Tibial nerve (tissue), 4 donors: ENCODE measurements around the gene TATDN2. TPM values are rescaled to one million over a fixed set of nuclear protein-coding genes. Genes with fewer than 3 reads are reported as not detected.

Experiments used
- DNase-seq, 2 donors: peaks; one replicate each; pipeline ENCODE4 v3.0.0-alpha.2; 2019; ENCODE audit warnings: low spot score in 2 of 2
- H3K27ac ChIP-seq, 4 donors: fragments of 200-600 bp; sonication (generic) in 3 of 4; one replicate each; pipeline ENCODE4 v1.5.1; 2017 to 2019; ENCODE audit warnings: mild to moderate bottlenecking in 1 of 4
- H3K27me3 ChIP-seq, 2 donors: fragments of 200-600 bp; sonication (generic) in 1 of 2; one replicate each; pipeline versions ENCODE4 v1.5.1 to v1.6.0; 2017 to 2019
- H3K36me3 ChIP-seq, 3 donors: fragments of 200-600 bp; sonication (generic); one replicate each; pipeline ENCODE4 v1.5.1; 2018 to 2019
- H3K4me1 ChIP-seq, 4 donors: fragments of 200-600 bp; sonication (generic) in 3 of 4; one replicate each; pipeline ENCODE4 v1.5.1; 2017 to 2019
- H3K4me3 ChIP-seq, 4 donors: fragments of 200-600 bp; sonication (generic) in 3 of 4; one replicate each; pipeline ENCODE4 v1.5.1; 2017 to 2019; ENCODE audit warnings: mild to moderate bottlenecking in 1 of 4, moderate library complexity in 1 of 4
- H3K9me3 ChIP-seq, 4 donors: fragments of 200-600 bp; sonication (generic) in 3 of 4; one replicate each; pipeline ENCODE4 v1.5.1; 2017 to 2019
- CTCF ChIP-seq, 5 experiments: fragments of 200-600 bp in 3 of 5; fragments of 450-650 bp in 2 of 5; sonication (generic) in 3 of 5; IDR thresholded peaks; one replicate each; pipeline ENCODE4 v1.5.1; 2016 to 2019; ENCODE audit warnings: antibody characterized with exemption in 5 of 5, mild to moderate bottlenecking in 3 of 5, moderate library complexity in 2 of 5
- EP300 ChIP-seq, 2 donors: sonication (generic); formaldehyde crosslinking; IDR thresholded peaks; one replicate each; pipeline ENCODE4 v1.6.1; 2017; ENCODE audit warnings: antibody characterized with exemption in 2 of 2, mild to moderate bottlenecking in 1 of 2
- POLR2A ChIP-seq, 2 donors: fragments of 450-650 bp; IDR thresholded peaks; one replicate each; pipeline ENCODE4 v1.6.1; 2017; ENCODE audit warnings: antibody characterized with exemption in 2 of 2, mild to moderate bottlenecking in 2 of 2, moderate library complexity in 2 of 2
- WGBS, 2 donors: methylation state at CpG; one replicate each; pipeline ENCODE4 v1.1.5; 2018; 5-methylcytosine and 5-hydroxymethylcytosine counted together
- total RNA-seq, 4 donors: library from RNA; depleted of rRNA; stranded (reverse); fragments of >200 nt; gene quantifications; one replicate each; pipeline ENCODE4 v1.1.0, GENCODE V29; 2016

The TATDN2 gene
- total RNA-seq, 4 donors from 2014 or later = 21.2 to 28.9 (median 28.5) TPM

GRCh38 chr3:10277115-10277625, 28.9 kb downstream of the TATDN2 start:
- no peak for TF ChIP-seq CTCF (IDR thresholded peaks at IDR 0.05)
- TF ChIP-seq EP300 (IDR thresholded peaks at IDR 0.05) = no peak
- TF ChIP-seq POLR2A (IDR thresholded peaks at IDR 0.05) = no peak
- no peak for DNase-seq

GRCh38 chr3:10278501-10278900, 30.2 kb downstream of the TATDN2 start:
- WGBS, 2 donors = 100% methylated on average over 1 of the region's 1 CpG
- no peak for TF ChIP-seq EP300 (IDR thresholded peaks at IDR 0.05)
- no peak for TF ChIP-seq POLR2A (IDR thresholded peaks at IDR 0.05)
- TF ChIP-seq CTCF (IDR thresholded peaks at IDR 0.05) = no peak

More at GRCh38 chr3:10277115-10277625, 28.9 kb downstream of the TATDN2 start:
- H3K36me3 ChIP-seq = peaks cover 0 to 68% (median 29%) of the 10 kb centered on the region in 3 donors
- no peak overlapping the region for H3K27ac ChIP-seq
- no peaks in the 10 kb centered on the region for H3K9me3 ChIP-seq
- no peaks in the 10 kb centered on the region for H3K27me3 ChIP-seq
- WGBS, 2 donors = 73 to 89% methylated on average over 3 of the region's 3 CpGs
- H3K4me3 ChIP-seq = no peak overlapping the region
- H3K4me1 ChIP-seq = peaks cover 0 to 26% (median 11%) of the 10 kb centered on the region in 4 donors

GRCh38 chr3:10279384-10280176, 31.3 kb downstream of the TATDN2 start:
- Histone ChIP-seq H3K36me3 (peaks cover 0 to 68% (median 29%) of the 10 kb centered on the region in 3 donors), H3K27ac (no peak overlapping the region), H3K9me3 (no peaks in the 10 kb centered on the region), H3K4me1 (peaks cover 0 to 7% (median 0%) of the 10 kb centered on the region in 4 donors), H3K27me3 (no peaks in the 10 kb centered on the region), H3K4me3 (no peak overlapping the region)
- WGBS, 2 donors = 88 to 90% methylated on average over 13 of the region's 13 CpGs
- TF ChIP-seq CTCF (IDR thresholded peaks at IDR 0.05) (no peak), EP300 (IDR thresholded peaks at IDR 0.05) (no peak), POLR2A (IDR thresholded peaks at IDR 0.05) (no peak)
- DNase-seq = no peak

More at GRCh38 chr3:10278501-10278900, 30.2 kb downstream of the TATDN2 start:
- peaks cover 0 to 60% (median 29%) of the 10 kb centered on the region in 3 donors for H3K36me3 ChIP-seq
- no peaks in the 10 kb centered on the region for H3K27me3 ChIP-seq
- peak overlapping the region in 1 of 4 donors; percentile 13 for H3K27ac ChIP-seq
- H3K4me3 ChIP-seq = no peak overlapping the region
- H3K9me3 ChIP-seq = no peaks in the 10 kb centered on the region
- peaks cover 0 to 18% (median 6%) of the 10 kb centered on the region in 4 donors for H3K4me1 ChIP-seq
- DNase-seq = no peak

- H3K4me1 ChIP-seq = peaks cover 0 to 3% (median 0%) of the 10 kb centered on the region in 4 donors
- H3K9me3 ChIP-seq = no peaks in the 10 kb centered on the region
- no peak overlapping the region for H3K4me3 ChIP-seq
- peaks cover 0 to 74% (median 29%) of the 10 kb centered on the region in 3 donors for H3K36me3 ChIP-seq
- H3K27ac ChIP-seq = no peak overlapping the region
- TF ChIP-seq CTCF (IDR thresholded peaks at IDR 0.05) (no peak), EP300 (IDR thresholded peaks at IDR 0.05) (no peak), POLR2A (IDR thresholded peaks at IDR 0.05) (no peak)
- DNase-seq = no peak
- WGBS, 2 donors = 67 to 78% methylated on average over 5 of the region's 5 CpGs
- H3K27me3 ChIP-seq = no peaks in the 10 kb centered on the region
These were observed 31.9 kb downstream of the TATDN2 start for GRCh38 chr3:10280177-10280529.

GRCh38 chr3:10280571-10280970, 32.3 kb downstream of the TATDN2 start:
- H3K27ac ChIP-seq = no peak overlapping the region
- H3K4me3 ChIP-seq = no peak overlapping the region
- peaks cover 0 to 78% (median 29%) of the 10 kb centered on the region in 3 donors for H3K36me3 ChIP-seq
- TF ChIP-seq POLR2A (IDR thresholded peaks at IDR 0.05) = no peak
- no peak for TF ChIP-seq EP300 (IDR thresholded peaks at IDR 0.05)
- TF ChIP-seq CTCF (IDR thresholded peaks at IDR 0.05) = no peak
- peaks cover 0 to 3% (median 0%) of the 10 kb centered on the region in 4 donors for H3K4me1 ChIP-seq
- WGBS, 2 donors = 85 to 88% methylated on average over 6 of the region's 6 CpGs
- no peaks in the 10 kb centered on the region for H3K27me3 ChIP-seq
- DNase-seq = no peak
- no peaks in the 10 kb centered on the region for H3K9me3 ChIP-seq
